ENCODE results near the gene DAP.

Gene DAP

DNA sequence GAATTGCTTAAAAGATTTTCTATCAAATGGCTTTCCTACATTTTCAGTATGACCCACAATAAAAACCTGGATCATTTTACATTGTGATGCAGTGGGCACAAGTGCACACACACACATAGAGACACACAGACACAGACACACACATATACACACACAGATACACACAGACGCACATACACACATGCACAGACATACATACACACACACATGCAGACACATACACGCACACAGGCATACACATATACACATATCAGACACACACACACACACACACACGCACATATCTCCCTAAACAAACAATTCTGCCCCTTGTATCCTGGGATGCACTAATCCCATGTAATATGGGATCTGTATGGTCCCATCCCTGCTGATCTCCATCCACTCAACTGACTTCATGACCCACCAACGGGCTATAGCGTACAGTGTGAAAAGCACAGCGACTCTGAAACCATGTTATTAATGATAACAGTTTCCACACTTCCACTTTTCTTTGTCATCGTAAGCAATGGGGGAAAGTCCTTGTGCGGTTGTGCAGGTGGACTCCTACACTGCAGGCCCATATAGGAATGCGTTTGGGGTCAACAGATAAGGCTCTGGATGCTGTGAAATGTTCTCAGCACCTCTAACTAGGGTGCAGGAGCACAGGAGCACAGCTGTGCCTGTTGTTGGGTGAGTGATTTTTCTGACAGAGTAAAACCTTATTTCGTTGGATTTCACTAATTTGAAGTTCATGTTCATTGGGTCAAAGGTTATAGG is 52.7 kb downstream of the DAP start:
- DNase-seq: no peak

DNA sequence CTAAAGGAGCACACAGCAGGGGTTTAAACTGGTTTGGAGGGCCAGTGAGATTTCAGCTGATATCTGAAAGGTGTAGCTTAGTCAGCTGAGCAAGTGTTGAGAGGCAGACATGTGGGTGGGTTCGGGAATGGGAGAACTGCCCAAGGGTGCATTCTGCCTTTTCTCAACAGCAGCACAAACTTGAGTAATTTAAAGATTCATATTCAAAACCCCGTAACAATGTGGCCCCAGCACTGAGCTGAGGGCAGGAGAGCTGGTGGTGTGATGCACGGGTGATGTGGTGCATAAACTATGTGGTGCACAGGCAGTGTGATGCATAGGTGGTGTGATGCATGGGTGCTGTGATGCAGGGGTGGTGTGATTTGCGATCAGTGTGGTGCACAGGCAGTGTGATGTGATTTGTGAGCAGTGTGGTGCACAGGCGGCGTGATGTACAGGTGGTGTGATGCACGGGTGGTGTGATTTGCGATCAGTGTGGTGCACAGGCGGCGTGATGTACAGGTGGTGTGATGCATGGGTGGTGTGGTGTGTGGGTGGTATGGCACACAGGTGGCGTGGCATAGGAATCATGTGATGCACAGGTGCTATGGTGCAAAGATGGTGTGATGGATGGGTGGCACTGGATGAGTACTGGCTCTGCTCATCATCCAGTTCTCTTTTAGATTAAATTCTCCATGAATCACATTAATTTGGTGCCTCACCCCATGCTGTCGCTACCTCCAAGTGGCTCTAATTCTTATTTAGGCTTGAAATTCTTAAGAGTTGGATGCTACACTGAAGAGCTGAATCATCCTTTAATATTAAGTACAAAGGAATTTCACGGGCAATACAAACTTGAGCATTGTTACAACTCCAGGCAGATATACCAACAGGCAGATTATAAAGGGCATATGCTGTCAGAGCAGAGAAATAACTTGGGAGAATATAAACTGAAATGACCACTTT is 53.6 kb downstream of the DAP start:
- no peak for DNase-seq

DNA sequence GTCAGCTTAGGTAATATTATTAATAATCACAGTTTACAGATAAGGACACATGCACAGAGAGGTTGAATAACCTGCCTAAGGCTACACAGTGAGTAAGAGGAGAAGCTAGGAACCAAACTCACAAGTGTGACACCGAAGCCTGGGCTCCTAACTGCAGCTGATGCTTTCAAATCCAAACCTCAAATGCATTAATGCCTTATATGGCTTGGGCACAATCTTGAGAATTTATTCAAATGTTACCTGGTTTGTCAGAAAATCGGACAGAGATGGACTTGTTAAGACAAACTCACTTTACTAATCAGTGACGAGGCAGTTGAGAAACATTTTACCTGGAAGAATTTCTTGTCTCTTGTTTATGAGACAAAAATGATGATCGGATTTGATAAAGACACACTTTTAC is 54.7 kb downstream of the DAP start:
- no peak for DNase-seq

DNA sequence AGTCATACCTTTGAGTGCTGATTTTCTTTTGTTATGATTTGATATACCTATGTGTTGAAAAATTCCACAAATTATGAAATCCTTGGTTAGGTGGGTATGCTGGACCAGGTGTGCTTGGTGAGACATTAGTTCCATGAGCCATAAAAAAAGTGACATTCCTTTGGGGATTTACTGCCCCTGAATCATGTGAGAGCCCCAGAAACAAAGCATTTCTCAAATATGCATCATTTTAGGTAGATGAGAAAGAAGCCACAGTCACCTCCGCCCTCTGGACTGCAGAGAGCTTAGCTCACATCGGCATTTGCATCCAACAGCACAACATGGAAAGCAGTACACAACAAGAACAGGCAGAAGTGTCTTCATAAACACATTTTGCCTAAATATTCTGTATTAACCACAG is 55.3 kb downstream of the DAP start:
- DNase-seq: no peak

DNA sequence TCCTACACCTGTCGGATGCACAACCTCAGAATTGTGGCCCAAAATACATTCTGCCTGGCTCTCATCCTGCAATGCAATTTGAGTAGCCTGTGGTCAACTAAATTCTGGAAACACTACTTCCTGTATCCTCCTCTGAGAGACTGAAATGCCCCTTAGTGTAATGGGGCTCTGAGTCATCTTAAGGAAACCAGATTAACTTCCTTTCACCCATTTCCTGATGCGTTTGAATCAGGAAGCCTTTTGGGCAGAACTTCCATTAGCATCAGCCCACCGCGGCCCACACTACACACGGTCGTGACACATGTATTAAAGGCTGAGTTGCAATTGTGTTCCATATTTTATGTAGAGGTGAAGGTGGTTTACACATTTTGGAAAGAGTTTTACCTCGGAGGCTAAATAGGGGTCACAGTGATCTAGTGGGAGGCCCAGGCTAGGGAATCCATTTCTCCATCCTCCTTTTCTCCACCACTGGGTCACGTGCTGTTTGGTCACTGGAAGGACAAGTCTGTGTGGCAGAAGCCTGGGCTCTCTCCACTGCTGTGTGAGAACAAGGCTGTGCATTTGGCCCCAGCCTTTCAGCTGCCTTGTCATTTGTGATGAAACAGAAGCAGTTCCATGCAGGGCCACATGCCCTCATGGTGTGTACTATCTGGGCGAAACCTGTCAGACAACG is 55.9 kb downstream of the DAP start:
- DNase-seq: no peak

DNA sequence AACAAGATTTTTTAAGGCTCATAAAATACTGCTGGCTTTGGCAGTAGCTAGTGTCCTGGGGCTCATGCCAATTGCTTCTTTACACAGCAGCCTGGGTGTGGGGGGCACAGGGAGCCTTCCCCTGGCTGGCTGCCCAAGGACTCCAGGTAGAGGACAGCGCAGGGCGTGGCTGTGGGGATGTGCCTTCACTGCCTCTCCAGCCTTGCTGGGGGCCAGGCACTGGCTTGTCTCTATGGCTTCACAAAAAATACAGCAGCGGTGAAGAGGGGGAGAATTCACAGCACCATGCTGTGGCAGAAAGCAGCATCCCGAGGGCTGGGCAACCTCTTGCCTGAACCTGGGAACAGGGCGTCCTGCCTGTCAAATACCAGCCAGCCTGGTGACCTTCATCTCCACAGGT is 57.4 kb downstream of the DAP start:
- no peak for DNase-seq

DNA sequence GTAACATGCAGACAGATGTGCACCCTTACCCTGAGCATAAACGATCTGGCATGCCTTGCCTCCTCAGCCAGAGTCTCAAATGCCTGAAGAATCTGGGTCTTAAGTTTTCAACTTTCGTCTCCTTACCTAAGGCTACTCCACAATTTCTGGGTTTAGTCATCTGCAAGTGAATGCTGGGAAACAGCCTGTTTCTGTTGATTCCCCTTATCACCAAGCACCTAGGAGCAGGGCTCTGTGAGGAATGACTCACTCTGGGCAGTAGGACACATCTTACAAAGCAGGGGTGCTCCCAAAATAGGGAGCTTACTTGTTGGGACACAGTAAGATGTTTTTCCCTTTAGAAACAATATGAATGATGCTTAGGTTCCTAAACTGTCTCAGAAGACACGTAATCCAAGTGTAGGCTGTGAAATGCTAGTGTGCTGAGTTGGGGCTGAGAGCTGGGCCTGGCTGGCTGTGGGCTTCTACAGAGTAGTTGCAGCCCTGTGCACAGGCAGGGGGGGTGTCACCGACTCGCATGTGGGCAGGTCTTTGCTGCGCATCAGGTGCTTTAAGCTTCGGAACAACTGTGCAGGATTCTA is 58.0 kb downstream of the DAP start:
- no peak for DNase-seq

DNA sequence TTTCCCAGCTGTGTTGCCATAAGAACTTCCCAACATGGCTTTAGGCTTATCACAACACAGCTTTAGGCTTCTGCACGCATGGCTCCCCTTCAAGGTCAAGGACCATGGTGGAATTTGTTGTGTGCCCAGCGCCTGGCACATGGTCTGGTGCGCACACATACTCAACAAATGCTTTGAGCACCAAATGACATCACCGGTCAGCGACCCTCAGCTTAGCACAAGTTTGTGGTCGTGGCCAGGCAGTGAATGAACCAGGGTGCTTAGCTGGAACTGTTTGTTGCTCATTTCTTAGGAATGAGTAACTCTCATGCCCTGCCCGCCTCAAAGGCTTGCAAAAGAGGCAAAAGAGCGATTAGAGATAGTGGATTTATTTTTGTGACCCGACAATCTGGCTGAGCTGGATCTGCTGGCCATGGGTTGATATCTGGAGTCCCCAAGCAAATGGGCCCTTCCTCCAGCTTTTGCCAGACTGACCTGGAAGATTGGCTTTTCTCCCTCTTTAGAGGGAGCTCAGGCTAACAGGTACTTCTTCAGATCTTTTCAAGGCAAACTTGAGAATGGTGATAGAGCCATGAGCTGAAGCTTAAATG is 58.9 kb downstream of the DAP start:
- no peak for DNase-seq

DNA sequence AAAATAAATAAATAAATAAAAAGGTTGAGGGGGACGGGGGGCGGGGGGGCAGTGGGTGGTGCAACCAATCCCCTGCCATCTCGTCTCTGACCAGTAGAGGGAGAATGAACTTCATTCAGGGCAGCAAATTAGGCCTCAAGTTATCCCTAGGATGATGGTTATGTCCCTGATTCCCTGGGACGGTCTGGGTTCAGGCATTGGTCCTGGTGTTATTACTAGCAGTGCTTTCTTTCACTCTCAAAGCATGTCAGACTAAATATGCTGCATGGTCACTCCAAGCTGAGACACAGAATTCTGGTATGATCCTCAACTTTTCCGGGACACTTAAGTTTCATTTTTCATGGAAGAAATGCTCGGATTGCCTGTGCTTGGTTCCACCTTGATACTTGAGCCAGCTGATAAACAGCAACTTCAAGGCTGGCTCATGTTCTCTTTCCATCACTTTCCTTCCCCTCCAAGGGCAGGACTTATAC is 59.4 kb downstream of the DAP start:
- DNase-seq: peak; percentile 34

DNA sequence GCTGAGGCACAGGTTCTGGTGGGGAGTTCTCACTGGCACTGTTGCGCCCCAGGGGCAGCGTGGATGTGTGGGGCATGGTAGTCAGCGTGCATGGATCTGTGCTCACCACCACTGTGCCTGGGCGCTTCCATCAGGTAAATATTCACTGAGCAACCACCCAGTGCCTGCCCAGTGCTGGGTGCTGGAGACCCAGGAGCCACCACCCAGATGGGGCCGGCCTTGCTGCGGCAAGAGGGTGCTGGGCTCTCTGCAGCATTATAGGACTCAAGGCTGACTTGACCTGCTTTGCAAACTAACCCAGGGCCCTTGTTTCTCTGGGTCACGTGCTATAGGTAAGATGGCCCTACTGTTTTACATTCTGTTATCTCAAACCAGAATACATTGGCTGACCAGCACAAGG is 60.5 kb downstream of the DAP start:
- no peak for DNase-seq

DNA sequence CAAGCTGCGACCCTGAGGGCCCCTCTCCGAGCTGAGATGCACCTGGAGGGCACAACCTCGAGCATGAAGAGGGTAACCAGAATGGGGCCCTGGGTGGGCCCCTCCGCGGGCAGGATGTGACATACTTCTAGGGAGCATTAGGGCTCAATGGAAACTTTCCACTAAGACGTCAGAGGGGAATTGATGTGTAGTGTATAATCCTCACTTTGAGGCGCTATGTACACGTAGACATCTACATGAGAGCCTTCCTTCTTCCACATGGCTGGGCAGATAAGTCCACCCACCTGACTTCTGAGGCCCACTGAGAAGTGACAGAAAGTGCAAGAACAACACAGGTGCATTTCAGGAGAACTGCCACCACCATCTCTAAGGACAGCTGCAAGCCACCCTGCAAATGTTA is 61.0 kb downstream of the DAP start:
- DNase-seq: no peak

DNA sequence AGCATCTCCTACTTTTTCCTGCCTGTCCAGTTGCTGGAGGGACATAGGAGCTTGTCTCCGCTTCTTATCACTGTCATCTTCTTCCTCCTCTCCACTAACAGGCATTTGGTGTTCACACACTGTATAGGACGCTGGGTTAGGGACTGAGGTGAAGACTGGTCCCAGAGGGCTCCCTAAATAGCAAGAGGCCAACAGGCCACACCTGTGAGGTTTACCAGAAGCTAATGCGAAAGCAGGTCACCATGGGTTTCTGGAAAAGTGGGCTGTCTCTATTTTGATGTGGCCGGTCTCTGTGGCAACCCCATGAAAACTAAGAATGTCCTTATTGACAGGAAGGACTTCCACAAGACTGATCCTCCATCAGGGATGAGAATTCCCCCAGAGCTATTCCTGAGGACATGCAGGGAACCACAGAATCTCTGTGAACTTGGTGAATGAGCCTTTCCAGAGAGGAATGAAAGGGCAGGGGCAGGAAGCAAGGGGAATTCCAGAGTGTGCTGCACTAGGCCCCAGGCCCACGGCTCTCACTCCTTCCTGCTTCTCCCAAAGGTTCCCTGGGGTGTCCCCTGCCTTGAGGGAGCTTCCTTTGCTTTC is 61.7 kb downstream of the DAP start:
- no peak for DNase-seq

DNA sequence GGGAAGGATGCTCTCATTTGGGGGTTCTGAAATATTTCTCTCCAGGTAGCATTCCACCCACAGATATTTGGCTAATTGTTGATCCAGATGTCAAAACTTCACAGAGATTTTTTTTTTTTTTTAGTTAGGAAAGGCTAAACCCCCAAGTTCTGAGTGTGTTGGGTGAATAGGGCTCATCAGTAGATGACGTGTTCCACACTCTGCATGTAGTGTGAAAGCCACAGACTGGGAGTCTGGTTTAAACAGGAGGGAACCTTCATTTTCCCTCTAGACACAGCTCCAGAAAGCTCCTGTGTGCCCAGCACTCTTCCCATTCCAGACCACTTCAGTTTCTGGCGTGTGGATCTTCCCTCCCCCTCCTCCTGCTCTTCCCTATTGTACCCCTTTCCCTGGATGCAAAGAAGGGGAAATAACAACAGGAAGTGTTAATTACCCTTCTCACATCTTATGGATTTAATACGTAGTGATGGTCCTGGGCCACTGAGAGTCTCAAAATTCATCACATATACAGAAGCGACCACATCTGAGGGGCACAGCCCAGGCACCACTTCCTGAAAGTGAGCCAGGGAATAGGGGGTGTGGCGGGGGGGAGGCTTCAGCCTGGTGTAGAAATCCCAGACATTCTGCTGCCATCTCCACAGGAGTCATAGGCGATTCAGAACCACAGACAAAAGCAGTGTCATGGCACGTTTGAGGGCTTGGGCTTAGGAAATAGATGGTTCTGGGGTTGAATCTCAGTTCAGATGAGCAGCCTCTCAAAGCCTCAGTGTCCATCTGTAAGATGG is 65.1 kb downstream of the DAP start:
- DNase-seq: no peak

DNA sequence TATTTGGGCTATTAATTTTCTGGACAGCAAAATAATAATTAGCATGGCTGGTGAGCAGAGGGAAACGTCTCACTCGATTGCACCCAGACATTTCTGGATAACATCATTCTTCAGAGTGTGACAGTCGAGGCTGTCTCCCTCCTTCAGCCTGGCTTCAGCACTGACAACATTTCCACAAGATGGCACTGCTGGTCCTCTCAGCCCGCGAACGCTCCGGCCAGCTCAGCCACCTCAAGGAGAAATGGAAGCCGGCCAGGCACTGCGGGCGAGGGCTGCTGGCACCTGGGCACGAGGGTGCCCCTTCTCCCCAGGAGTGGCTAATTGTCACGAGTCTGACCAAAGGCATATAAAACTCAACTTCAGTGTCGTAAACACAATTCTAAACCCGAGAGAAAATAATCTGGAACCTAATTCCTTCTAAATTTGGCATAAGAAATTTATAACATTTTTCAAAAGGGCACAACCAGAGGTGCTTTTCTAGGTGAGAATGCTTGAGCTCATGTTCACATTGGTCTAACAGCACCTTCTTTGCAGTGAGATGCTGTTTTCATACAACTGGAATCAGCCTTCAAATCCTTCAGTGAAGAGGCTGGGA is 65.9 kb downstream of the DAP start:
- peak; percentile 77 for DNase-seq

DNA sequence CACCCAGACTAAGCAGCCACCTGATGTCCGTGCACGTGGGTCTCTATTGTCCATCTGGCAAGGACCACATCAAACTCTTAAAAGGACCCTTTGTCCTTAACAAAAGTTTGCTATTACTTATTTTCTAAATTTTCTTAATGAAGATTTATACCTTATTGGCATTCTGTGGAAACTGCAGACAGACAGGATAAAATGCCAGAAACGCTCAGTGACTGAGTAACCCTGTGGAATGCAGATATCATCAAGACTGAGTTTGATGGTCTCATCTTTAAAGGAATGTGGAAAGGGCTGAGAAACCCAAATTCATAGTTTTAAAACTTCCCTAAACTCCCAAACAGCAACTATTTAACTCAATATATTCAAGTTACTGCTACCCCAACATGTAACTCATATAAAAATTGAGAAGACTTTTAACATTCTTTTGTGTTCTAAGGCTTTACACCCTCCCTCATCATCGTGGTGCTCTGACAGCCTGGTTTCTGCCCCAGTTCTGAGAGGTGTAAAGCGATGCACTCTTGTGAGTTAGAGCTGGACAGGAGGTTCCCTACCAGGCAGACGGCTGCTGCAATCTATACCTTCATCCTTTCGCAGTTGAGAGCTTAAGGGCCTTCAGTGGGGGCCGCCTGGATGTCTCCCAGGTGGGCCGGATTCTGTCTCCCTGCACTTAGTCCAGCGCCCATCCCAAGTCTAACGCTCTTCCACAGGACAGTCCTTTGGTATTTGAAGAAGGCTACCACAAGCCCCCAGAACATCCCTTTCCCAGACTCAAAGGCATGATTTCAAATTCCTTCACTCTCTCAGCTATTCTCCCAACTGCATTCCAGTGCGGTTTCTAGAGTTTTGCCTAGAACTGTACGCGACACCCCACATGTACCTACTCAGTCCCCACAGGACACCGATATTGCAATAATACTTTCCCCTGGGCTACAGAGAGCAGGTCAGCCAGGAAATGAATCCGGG is 68.9 kb downstream of the DAP start:
- DNase-seq: no peak

DNA sequence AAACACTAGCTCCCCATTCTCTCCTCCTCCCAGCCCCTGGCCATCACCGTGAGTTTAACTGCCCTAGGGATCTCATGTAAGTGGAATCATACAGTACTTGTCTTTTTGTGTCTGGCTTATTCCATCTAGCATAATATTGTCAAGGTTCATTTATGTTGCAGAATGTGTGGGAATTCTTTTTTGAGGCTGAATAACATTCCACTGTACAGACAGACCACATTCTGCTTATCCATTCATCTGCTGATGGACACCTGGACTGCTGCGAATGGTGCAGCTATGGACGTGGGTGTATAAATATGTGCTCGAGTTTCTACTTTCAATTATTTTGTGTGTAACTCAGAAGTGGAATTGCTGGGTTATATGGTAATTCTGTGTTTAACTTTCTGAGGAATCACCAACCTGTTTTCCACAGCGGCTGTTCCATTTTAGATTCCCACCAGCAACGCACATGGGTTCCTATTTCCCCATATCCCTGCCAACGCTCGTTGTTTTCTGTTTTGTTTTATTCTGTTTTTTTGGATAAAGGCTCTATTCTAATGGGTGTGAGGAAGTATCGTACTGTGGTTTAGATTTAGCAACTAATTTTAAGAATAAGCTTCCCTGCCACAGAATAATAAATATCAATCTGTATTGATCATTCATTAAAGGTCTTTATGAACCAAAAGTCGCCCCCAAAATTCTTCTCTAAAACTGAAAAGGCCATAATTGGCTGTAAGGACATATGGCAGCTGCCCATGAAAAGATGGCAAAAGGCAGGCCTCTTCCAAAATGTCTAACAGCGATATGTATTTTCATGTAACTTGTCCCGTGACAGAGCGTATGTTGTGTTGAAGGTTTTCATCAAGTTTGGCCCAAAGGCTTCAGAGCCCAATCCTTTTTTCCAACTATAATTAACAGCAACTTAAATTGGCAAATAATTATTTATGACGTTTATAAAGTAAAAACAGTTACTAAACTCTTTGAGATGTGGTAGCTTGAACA is 70.3 kb downstream of the DAP start:
- no peak for DNase-seq

DNA sequence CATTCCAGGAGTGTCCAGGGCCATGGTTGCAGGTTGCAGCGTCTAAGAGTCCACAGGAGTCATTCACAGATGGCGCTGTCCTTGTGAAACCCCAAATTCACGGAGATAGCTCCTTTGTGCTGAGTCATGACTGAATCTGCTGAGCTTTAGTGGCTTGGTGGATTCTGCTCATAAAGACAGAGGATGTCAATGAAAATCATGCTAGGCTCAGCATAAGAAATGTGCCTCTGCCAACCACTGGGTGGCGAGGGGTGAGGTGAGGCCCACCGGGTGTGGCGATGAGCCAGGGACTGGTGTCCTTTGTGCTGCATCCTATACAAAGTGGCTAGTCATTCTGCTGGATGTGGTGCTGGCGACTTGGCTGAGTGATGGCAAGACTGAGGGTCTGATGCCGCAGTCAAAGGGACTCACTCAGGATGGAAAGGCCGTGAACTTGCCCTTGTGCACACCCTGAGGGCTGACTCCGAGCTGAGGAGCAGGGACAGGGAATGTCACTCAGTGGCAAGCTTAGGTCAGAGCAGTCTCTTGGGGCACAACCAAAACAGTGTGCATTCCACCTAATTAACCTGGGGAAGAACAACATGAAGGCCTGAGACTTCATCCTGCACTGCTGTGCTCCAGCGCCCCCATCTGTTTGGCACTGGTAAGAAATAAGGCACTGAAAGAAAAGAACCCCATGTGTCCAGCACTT is 71.5 kb downstream of the DAP start:
- DNase-seq: peak; percentile 55

DNA sequence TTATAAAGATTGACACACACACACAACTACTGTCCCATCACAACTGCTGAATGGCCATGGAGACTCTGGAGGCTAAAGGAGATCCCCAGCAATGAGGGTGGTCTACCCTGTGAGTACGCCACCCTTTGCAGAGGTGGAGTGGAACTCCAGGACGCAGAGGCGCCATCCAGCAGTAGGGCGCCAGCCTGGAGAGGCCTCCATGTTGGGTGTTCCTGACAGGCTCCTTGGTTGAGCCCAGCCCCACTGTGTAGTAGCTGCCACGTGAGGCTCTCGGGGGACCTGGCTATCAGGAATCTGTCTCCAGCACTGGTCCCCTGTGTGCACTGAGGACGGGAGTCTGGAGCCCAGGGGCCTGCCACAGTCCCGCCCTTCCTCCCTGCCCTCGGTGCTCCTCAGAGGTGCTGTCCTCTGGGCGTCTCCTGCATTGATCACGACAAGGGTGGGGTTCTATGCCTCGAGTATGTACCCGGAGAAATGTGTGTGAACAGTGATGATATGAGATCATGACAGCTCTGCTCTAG is 72.3 kb downstream of the DAP start:
- DNase-seq: no peak

Measured in NCI-H2171 treated with DMSO at 0.1 percent for 48 hours (cell line).